IMR-90 (cell line): ENCODE data around the gene NELFCD. TPM values are rescaled to one million over a fixed set of nuclear protein-coding genes. Genes with fewer than 3 reads are reported as not detected.

Source experiments
- ATAC-seq: fragments of 200-7000 bp; cut with Tn5 transposase; 2 replicates; pipeline ENCODE4 v1.9.1; 2020; ENCODE audit warnings: low read depth, mild to moderate bottlenecking, moderate library complexity
- BruUV-seq: library from RNA; stranded (reverse); fragments of 400-500 nt; replicated peaks from 2 replicates; lab custom pipeline; 2021; lab: Mats Ljungman, UMichigan
- CTCF ChIA-PET: fragments of 300-600 bp; formaldehyde crosslinking; extraction: SDS; loops from one replicate; lab custom pipeline; 2021; ENCODE audit warnings: antibody characterized with exemption; lab: Yijun Ruan, JAX
- POLR2A ChIA-PET: fragments of 300-600 bp; sonication (Branson Sonifier 250); formaldehyde crosslinking; loops from one replicate; lab custom pipeline; 2022; ENCODE audit warnings: antibody characterized with exemption; ENCODE audit not compliant: unreplicated experiment; lab: Charles Lee
- DNase-seq: peaks from one replicate; pipeline ENCODE4 v3.0.0; 2013
- H2AFZ ChIP-seq: replicated peaks from 2 replicates; pipeline ENCODE3; 2013; ENCODE audit warnings: low read length, mild to moderate bottlenecking; ENCODE audit not compliant: poor library complexity
- H2AK5ac ChIP-seq: 2 replicates; pipeline ENCODE4 v1.6.1; 2013; ENCODE audit warnings: low read depth, low read length, inconsistent platforms
- H2AK9ac ChIP-seq: replicated peaks from 2 replicates; pipeline ENCODE3; 2013; ENCODE audit warnings: mild to moderate bottlenecking, low read depth, low read length, moderate library complexity; ENCODE audit not compliant: poor library complexity
- H2BK120ac ChIP-seq: 2 replicates; pipeline ENCODE4 v1.6.1; 2013; ENCODE audit warnings: low read depth, low read length, inconsistent platforms
- H2BK15ac ChIP-seq: 3 replicates; pipeline ENCODE4 v1.6.1; 2013; ENCODE audit warnings: low read depth, low read length, inconsistent platforms
- H2BK20ac ChIP-seq: 2 replicates; pipeline ENCODE4 v1.6.1; 2013; ENCODE audit warnings: low read depth, mild to moderate bottlenecking, inconsistent platforms, low read length, moderate library complexity
- H2BK5ac ChIP-seq: 2 replicates; pipeline ENCODE4 v1.6.1; 2013; ENCODE audit warnings: mild to moderate bottlenecking, low read depth, low read length, inconsistent platforms; ENCODE audit not compliant: poor library complexity, severe bottlenecking
- H3K14ac ChIP-seq: replicated peaks from 2 replicates; pipeline ENCODE4 v1.6.1; 2013; ENCODE audit warnings: low read depth, low read length, inconsistent platforms
- H3K18ac ChIP-seq: 2 replicates; pipeline ENCODE4 v1.6.1; 2013; ENCODE audit warnings: low read depth, low read length, control low read depth
- H3K23ac ChIP-seq: 2 replicates; pipeline ENCODE4 v1.6.1; 2013; ENCODE audit warnings: low read depth, low read length, inconsistent platforms
- H3K27ac ChIP-seq: 2 replicates; pipeline ENCODE4 v1.5.1; 2013; ENCODE audit warnings: mild to moderate bottlenecking, control low read depth, low read length; ENCODE audit not compliant: insufficient read depth
- H3K27me3 ChIP-seq: 2 replicates; pipeline ENCODE4 v1.6.1; 2013; ENCODE audit warnings: low read length; ENCODE audit not compliant: control insufficient read depth, insufficient read depth
- H3K36me3 ChIP-seq: 2 replicates; pipeline ENCODE4 v1.6.1; 2013; ENCODE audit warnings: low read length, mixed read lengths; ENCODE audit not compliant: control insufficient read depth, insufficient read depth
- H3K4ac ChIP-seq: 2 replicates; pipeline ENCODE4 v1.6.1; 2013; ENCODE audit warnings: low read depth, low read length, inconsistent platforms
- H3K4me1 ChIP-seq: 2 replicates; pipeline ENCODE4 v1.6.1; 2013; ENCODE audit warnings: low read length, mixed read lengths; ENCODE audit not compliant: control insufficient read depth, insufficient read depth
- H3K4me2 ChIP-seq: 2 replicates; pipeline ENCODE4 v1.6.1; 2013; ENCODE audit warnings: low read depth, mild to moderate bottlenecking, control low read depth, low read length, moderate library complexity
- H3K4me3 ChIP-seq: 2 replicates; pipeline ENCODE4 v1.5.1; 2013; ENCODE audit warnings: low read depth, mild to moderate bottlenecking, control low read depth, low read length, moderate library complexity; ENCODE audit not compliant: insufficient read depth
- H3K56ac ChIP-seq: 2 replicates; pipeline ENCODE4 v1.6.1; 2013; ENCODE audit warnings: low read length, inconsistent platforms; ENCODE audit not compliant: insufficient read depth; ENCODE audit errors: extremely low read depth
- H3K79me1 ChIP-seq, 2 experiments: 2 replicates each; pipeline ENCODE4 v1.6.1; 2013; ENCODE audit warnings: low read length in 2 of 2, inconsistent platforms in 1 of 2, low read depth in 1 of 2
- H3K9ac ChIP-seq: 2 replicates; pipeline ENCODE4 v1.6.1; 2013; ENCODE audit warnings: low read depth, low read length, control low read depth
- H3K9me1 ChIP-seq: 2 replicates; pipeline ENCODE4 v1.6.1; 2013; ENCODE audit warnings: low read length, inconsistent platforms; ENCODE audit not compliant: insufficient read depth
- H3K9me3 ChIP-seq: 2 replicates; pipeline ENCODE4 v1.6.1; 2013; ENCODE audit warnings: low read length; ENCODE audit not compliant: control insufficient read depth, insufficient read depth
- H4K20me1 ChIP-seq: 2 replicates; pipeline ENCODE4 v1.6.1; 2013; ENCODE audit warnings: low read length, inconsistent platforms; ENCODE audit not compliant: insufficient read depth
- H4K5ac ChIP-seq: 2 replicates; pipeline ENCODE4 v1.6.1; 2013; ENCODE audit warnings: mild to moderate bottlenecking, low read depth, low read length, control low read depth
- H4K8ac ChIP-seq, 2 experiments: 2 replicates each; pipeline ENCODE4 v1.6.1; 2013; ENCODE audit warnings: low read depth in 2 of 2, low read length in 2 of 2, control low read depth in 1 of 2, inconsistent platforms in 1 of 2
- H4K91ac ChIP-seq: 2 replicates; pipeline ENCODE4 v1.6.1; 2013; ENCODE audit warnings: low read depth, low read length, inconsistent platforms; ENCODE audit not compliant: insufficient read depth
- BHLHE40 ChIP-seq: fragments of 150-350 bp; IDR thresholded peaks from 2 replicates; pipeline ENCODE4 v1.6.1; 2016; ENCODE audit warnings: mild to moderate bottlenecking, low read depth, low read length
- CEBPB ChIP-seq: IDR thresholded peaks from 2 replicates; pipeline ENCODE4 v1.6.1; 2012; ENCODE audit warnings: low read depth, low read length, improper control_type of control experiment
- CHD1 ChIP-seq: IDR thresholded peaks from 2 replicates; pipeline ENCODE4 v1.6.1; 2012; ENCODE audit warnings: low read depth, low read length, improper control_type of control experiment
- CTCF ChIP-seq: conservative IDR thresholded peaks from 2 replicates; pipeline ENCODE4 v1.5.1; 2012; ENCODE audit warnings: mild to moderate bottlenecking, low read depth, low read length, improper control_type of control experiment
- FOS ChIP-seq: fragments of 150-350 bp; IDR thresholded peaks from 2 replicates; pipeline ENCODE4 v1.6.1; 2016; ENCODE audit warnings: low read depth, low read length
- MAFK ChIP-seq: IDR thresholded peaks from 2 replicates; pipeline ENCODE4 v1.6.1; 2012; ENCODE audit warnings: low read depth, low read length, improper control_type of control experiment
- MAZ ChIP-seq: IDR thresholded peaks from 2 replicates; pipeline ENCODE4 v1.6.1; 2012; ENCODE audit warnings: low read depth, mild to moderate bottlenecking, low read length, improper control_type of control experiment, moderate library complexity, borderline replicate concordance
- MXI1 ChIP-seq: IDR thresholded peaks from 2 replicates; pipeline ENCODE4 v1.6.1; 2012; ENCODE audit warnings: low read depth, mild to moderate bottlenecking, low read length, moderate library complexity, borderline replicate concordance
- NFE2L2 ChIP-seq: fragments of 150-350 bp; IDR thresholded peaks from 2 replicates; pipeline ENCODE4 v1.6.1; 2016; ENCODE audit warnings: low read depth, mild to moderate bottlenecking, low read length
- POLR2A ChIP-seq: IDR thresholded peaks from 2 replicates; pipeline ENCODE4 v1.6.1; 2012; ENCODE audit warnings: mild to moderate bottlenecking, low read depth, low read length
- RAD21 ChIP-seq: IDR thresholded peaks from 2 replicates; pipeline ENCODE4 v1.6.1; 2012; ENCODE audit warnings: low read length, improper control_type of control experiment
- RCOR1 ChIP-seq: IDR thresholded peaks from 2 replicates; pipeline ENCODE4 v1.6.1; 2012; ENCODE audit warnings: mild to moderate bottlenecking, low read length, improper control_type of control experiment; ENCODE audit not compliant: insufficient replicate concordance
- RFX5 ChIP-seq: IDR thresholded peaks from 2 replicates; pipeline ENCODE4 v1.8.0; 2012; ENCODE audit warnings: low read depth, mild to moderate bottlenecking, low read length, moderate library complexity
- SMC3 ChIP-seq: fragments of 150-350 bp; IDR thresholded peaks from 2 replicates; pipeline ENCODE4 v1.6.1; 2016; ENCODE audit warnings: low read depth, mild to moderate bottlenecking, antibody characterized with exemption, low read length, moderate library complexity
- USF2 ChIP-seq: fragments of 150-350 bp; IDR thresholded peaks from 2 replicates; pipeline ENCODE4 v1.6.1; 2017; ENCODE audit warnings: mild to moderate bottlenecking, antibody characterized with exemption, low read length, low read depth
- WGBS, 2 experiments: methylation state at CpG; one replicate each; pipeline versions ENCODE4 v1.1.5 to v1.1.7; 2013; ENCODE audit warnings: missing lambda C conversion rate in 2 of 2; ENCODE audit not compliant: insufficient read length in 1 of 2; ENCODE audit errors: extremely low coverage in 2 of 2; 5-methylcytosine and 5-hydroxymethylcytosine counted together
- dilution Hi-C: fragments of 300-500 bp; cut with HindIII; formaldehyde crosslinking; loops from one replicate; pipeline ENCODE4 v1.14.3; 2018; ENCODE audit warnings: low sequenced_read_pairs; ENCODE audit not compliant: unreplicated experiment
- in situ Hi-C: fragments of 300-500 bp; cut with MboI; formaldehyde crosslinking; loops from 3 replicates; pipeline ENCODE4 v1.14.3; 2019; ENCODE audit warnings: low sequenced_read_pairs, inconsistent platforms, mixed read lengths
- intact Hi-C: fragments of 100-400 bp; cut with micrococcal nuclease; formaldehyde crosslinking; loops from 2 replicates; pipeline ENCODE4 v1.10.0; 2022
- polyA plus RNA-seq, 3 experiments: library from polyadenylated mRNA; depleted of rRNA; stranded (reverse); fragments of >200 nt; gene quantifications; 2 replicates each; pipeline ENCODE4 v1.2.3, GENCODE V29; 2012; ENCODE audit warnings: low replicate concordance in 1 of 3
- total RNA-seq: library from RNA; depleted of rRNA; stranded (reverse); fragments of >200 nt; gene quantifications from 2 replicates; pipeline ENCODE4 v1.2.3, GENCODE V29; 2012
- TF ChIP-seq, protein P1 (sequence below): fragments of 150-350 bp; IDR thresholded peaks from 2 replicates; pipeline ENCODE4 v1.6.1; 2016; ENCODE audit warnings: low read depth, mild to moderate bottlenecking, low read length, moderate library complexity, borderline replicate concordance

Gene NELFCD
- total and polyA plus RNA-seq, 2 of the 4 experiments (the other 2 are of a cell fraction): 88.9 to 94.1 TPM

- Histone ChIP-seq H3K9me3 (no peaks in the 10 kb centered on the region), H3K14ac (no peak overlapping the region), H2BK20ac (no peak overlapping the region), H3K4me1 (peaks cover 3% of the 10 kb centered on the region; the same call in 1 of the 2 replicates), H3K18ac (no peak overlapping the region), H4K5ac (no peak overlapping the region), H2AK9ac (no peak overlapping the region), H3K27me3 (no peaks in the 10 kb centered on the region), H2BK15ac (no peak overlapping the region), H2AFZ (no peak overlapping the region), H3K27ac (no peak overlapping the region), H3K4ac (no peak overlapping the region), H3K4me3 (no peak overlapping the region), H2BK120ac (no peak overlapping the region), H3K4me2 (no peak overlapping the region), H3K56ac (no peak overlapping the region), H4K8ac (no peak overlapping the region), H4K91ac (no peak overlapping the region), H4K20me1 (peaks cover 19% of the 10 kb centered on the region), H2AK5ac (no peak overlapping the region), H3K79me1 (peaks cover 29 to 64% of the 10 kb centered on the region in 2 experiments), H3K36me3 (peaks cover 27% of the 10 kb centered on the region), H2BK5ac (no peak overlapping the region), H3K9ac (no peak overlapping the region), H3K23ac (no peak overlapping the region), H3K9me1 (peaks cover 22% of the 10 kb centered on the region)
- intact Hi-C loops: loop anchor here (5.0 kb wide), 2 partner anchors 43 to 77 kb away; no protein-coding TSS in a partner anchor
- ChIA-PET CTCF (no interaction called here), POLR2A (no interaction called here)
- in situ Hi-C loops: loop anchor here (5.0 kb wide), 1 partner anchor 77 kb away; no protein-coding TSS in a partner anchor
- ATAC-seq (no peak), DNase-seq (no peak)
- no TSS peak for BruUV-seq
- 89% methylated on average over 1 of the region's 6 CpGs; no CpG with 5 or more reads in 1 of the 2 experiments for WGBS, 2 experiments
- no peak for TF ChIP-seq RAD21
- no peak for TF ChIP-seq SMC3
- no peak for TF ChIP-seq CHD1
- TF ChIP-seq MAFK: no peak
- TF ChIP-seq RCOR1: no peak
- no peak for TF ChIP-seq FOS
- TF ChIP-seq MXI1: no peak
- no peak for TF ChIP-seq BHLHE40
- TF ChIP-seq POLR2A: no peak
- TF ChIP-seq, protein P1, sequence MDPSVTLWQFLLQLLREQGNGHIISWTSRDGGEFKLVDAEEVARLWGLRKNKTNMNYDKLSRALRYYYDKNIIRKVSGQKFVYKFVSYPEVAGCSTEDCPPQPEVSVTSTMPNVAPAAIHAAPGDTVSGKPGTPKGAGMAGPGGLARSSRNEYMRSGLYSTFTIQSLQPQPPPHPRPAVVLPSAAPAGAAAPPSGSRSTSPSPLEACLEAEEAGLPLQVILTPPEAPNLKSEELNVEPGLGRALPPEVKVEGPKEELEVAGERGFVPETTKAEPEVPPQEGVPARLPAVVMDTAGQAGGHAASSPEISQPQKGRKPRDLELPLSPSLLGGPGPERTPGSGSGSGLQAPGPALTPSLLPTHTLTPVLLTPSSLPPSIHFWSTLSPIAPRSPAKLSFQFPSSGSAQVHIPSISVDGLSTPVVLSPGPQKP: no peak
- no peak for TF ChIP-seq CTCF
- no peak for TF ChIP-seq MAZ
- TF ChIP-seq RFX5: no peak
- no peak for TF ChIP-seq USF2
- TF ChIP-seq CEBPB: no peak
- no peak for TF ChIP-seq NFE2L2
- dilution Hi-C loops: no loop called here
Measured at GRCh38 chr20:58984691-58985090, 3.6 kb downstream of the NELFCD start.
